GM19452 (cell line): ENCODE results near the gene LRRC43.

Experiments
- ATAC-seq: cut with Tn5 transposase; IDR thresholded peaks from one replicate; pipeline ENCODE4 v1.9.1; 2021; ENCODE audit not compliant: unreplicated experiment

Gene LRRC43

DNA sequence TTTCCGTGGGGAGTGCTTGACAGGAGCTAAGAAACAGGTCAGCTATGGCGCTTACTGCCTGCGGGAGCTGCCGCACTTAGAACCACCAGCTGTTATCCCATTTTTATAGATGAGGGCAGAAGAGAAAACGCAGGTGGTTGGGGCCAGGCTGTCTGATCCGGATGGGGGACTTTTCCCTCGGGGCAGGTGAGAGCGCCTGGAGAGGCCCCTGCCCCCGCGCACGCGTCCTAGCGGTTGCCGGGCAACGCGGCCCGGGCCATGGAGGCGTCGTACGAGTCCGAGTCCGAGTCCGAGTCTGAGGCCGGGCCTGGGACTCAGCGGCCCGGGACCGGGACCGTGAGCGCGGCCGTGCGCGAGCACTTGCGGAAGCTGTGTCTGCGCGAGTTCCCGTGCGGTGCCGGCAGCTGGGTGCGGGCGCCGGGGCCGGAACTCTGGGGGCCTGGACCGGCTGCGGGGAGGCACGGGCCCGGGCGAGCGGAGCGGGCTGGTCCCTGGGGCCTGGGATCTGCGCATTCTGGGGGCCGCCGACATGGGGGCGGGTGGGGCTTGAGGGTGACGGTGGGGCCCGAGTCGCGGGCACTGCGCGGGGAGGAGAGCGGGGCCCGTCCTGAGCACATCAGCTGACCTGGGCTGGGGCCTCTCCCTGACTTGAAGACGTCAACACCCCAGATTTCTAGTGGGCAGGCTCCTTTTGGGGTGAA lies at the start of gene LRRC43:
Gene LRRC43 (plus strand): TSS at position 237 of the 701 bp plus-strand sequence. CDS start 22 bp downstream, at position 259.
- no peak for ATAC-seq

GRCh38 chr12:122133192-122133950 lies 49.6 kb upstream of the LRRC43 start:
- no peak for ATAC-seq

DNA sequence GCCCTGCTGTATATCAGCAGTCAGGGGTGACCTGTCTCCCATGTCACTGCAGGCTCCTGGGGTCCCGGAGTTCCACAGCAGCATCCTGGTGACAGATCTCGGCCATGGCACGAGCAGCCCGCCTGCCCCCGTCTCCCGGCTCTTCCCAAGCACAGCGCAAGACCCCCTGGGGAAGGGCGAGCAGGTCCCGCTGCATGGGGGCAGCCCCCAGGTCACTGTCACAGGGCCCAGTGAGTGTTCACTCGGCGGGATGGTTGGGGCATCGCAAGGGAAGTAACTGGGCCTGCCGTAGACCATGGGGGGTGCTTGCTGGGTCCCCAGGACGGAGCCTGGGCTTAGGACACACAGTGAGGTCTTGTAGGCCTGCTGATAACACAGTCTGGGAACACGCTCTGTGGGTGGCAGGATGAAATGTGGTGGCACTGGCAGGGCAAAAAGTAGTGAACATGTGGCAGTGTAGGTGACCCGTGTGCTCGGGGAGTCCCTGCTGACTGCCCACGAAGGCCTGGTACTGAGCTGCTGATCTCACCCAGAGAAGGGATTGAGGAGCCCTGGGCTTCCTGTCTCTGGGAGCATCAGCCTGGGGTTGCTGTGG lies 47.4 kb upstream of the LRRC43 start:
- ATAC-seq, result no peak

DNA sequence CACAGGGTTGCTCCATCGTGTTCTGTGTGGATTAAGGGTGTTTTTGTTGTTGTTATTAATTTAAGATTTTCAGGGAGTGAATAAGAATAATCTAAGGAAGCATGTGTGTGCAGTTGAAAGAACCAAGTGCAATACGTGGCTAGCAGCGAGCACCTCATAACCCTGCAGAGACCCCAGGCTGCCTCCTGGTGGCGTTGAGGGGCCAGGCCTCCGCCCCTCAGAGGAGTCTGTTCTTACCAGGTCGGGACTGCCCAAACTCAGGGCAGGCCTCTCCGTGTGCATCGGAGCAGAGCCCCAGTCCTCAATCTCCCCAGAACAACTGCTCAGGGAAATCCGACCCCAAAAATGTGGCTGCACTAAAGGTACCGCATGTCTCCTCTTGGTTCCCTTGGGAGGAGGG lies 45.7 kb upstream of the LRRC43 start:
- ATAC-seq, result no peak

GRCh38 chr12:122137681-122138080 lies 45.2 kb upstream of the LRRC43 start:
- ATAC-seq, result no peak

DNA sequence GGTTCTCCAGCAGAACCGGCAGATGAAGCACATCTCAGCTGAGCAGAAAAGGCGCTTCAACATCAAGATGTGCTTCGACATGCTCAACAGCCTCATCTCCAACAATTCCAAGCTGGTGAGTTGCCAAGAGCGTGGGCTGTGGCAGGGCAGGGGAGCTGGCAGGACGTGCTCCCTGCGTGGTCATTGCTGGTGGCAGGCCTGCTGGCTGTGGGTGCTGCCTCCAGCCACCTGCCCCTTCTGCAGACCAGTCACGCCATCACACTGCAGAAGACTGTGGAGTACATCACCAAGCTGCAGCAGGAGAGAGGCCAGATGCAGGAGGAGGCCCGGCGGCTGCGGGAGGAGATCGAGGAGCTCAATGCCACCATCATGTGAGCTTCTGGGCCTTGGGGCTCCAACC lies 44.7 kb upstream of the LRRC43 start:
- ATAC-seq, result no peak

GRCh38 chr12:122138616-122139015 lies 44.3 kb upstream of the LRRC43 start:
- no peak for ATAC-seq

- no peak for ATAC-seq
Observed at GRCh38 chr12:122139266-122139665, 43.7 kb upstream of the LRRC43 start.

DNA sequence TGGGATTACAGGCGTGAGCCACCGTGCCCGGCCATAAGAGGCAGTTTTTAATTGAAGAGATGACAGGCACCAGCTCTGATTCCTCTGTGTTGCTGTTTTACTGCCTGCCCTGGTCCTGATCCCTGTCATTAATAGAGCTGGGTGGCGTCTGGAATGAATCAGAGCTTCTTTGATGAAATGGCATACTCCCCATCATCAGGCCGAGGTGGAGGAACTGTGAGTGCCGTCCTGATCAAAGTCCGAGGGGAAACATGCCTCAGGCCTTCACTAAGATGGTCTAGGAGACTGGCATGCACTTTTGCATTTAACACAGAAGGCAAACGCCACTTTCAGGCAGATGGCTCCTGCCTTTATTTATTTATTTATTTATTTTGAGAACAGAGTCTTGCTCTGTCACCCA lies 43.0 kb upstream of the LRRC43 start:
- ATAC-seq, result no peak

GRCh38 chr12:122140467-122141257 lies 42.3 kb upstream of the LRRC43 start:
- no peak for ATAC-seq

DNA sequence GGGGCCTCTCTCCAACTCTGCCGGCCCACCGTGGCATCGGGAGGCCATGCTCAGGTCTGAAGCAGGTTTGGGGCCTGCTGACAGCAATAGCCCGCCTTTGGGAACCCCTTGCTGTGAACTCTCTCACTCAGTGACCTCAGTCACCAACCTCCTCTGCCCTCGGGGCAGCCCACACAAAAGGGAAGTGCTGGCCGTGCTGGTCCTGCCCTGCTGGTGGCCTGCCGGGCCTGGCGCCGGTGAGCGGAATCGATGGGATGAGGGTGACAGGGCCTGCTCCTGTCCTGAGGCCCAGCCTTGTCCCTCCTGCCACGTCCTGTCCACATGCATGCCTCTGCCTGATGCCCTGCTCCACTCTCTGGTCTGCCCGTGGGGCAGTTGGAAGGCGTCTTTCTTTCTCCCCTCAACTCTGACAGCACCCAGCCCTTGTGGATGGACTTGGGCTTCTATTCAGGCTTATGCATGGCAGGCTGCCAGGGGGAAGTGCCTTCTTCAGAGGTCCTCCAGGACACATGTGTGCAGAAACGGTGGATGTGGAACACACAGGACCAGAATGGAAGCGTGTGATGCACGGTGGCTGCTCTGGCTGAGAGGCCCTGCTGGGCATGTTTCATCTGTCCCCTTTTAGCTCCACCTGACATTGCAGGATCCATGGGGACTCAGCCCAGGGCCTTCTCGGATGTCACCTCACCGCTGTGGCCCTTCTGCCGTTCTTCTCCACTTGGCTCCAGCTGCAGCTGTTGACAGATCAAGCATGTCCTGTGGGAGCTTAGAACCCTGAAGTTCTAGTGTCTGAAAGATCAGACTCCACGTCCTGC lies 40.8 kb upstream of the LRRC43 start:
- ATAC-seq, result no peak

DNA sequence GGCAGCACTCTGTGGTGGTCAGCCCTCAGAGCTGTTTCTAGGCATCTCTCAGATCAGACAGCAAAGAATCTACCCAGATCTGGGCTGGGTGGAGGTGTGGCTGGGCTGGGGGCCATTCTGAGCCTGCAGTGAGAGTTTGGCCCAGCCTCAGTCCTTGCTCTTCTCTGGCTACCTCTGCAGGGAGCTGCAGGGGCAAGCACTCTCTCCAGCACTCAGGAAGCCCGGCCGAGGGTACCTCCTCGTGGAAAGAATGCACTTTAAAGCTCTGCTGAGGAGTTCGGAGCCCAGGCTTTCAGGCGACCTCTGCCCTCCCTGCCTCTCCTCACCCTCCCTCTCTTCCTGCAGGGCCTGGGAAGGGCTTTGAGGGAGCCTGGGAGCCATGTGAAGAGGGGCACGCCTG lies 40.1 kb upstream of the LRRC43 start:
- ATAC-seq, result no peak

DNA sequence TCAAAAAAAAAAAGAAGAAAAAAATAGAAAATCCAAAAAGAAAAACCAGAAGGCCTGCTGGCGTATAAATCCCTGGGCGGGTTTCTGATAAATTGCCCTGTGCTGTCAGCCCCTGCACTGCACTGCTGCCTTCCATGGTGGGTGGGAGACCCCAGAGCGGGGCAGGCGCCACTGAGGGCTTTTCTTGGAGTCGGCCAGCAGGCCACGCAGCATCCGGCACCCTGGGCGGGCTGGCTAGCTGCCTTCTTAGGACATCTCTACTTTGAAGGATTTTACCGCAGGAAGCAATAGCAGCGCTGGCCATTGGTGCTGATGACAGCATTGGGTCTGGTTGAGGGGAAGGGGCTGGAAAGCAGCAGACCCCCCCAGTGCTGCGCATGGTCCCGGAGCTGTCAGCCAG lies 38.0 kb upstream of the LRRC43 start:
- no peak for ATAC-seq

DNA sequence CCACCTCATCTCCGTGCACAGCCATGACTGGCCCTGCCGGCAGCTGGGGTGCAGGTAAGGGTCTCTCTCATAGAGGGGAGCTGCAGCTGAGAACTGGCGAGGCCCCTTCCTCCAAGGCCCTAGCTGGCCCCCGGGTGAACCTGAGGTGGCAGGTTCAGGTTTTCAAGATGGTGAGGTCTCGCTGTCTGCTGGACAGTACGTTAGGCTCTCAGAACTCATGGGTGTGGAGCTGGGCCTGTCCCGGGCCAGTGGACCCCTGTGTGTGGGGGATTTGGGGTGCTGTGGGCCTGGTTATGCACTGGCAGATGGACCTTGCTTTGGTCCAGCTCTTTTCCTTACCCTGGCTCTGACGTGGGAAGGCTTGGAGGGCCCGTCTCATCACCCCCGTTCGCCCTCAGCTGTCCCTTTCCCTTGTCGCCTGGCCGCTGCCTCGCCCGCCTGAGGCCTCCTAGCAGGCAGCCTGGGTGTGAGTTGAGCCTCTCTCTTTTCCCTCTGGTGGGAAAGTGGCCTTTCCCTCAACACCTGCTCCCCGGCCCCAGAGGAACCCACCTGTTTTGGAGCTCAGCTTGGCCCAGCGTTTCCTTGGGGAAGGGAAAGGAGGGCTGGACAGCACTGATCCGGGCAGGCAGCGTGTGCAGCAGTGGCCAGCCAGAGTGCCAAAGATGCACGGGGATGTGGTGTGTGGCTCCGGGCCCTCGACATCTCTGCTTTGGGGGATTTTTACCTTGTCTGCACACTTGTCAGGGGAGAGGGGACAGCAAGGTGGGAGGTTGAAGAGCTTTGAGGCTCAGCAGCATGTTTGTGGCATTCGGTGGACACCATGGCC lies 37.2 kb upstream of the LRRC43 start:
- ATAC-seq, result no peak

DNA sequence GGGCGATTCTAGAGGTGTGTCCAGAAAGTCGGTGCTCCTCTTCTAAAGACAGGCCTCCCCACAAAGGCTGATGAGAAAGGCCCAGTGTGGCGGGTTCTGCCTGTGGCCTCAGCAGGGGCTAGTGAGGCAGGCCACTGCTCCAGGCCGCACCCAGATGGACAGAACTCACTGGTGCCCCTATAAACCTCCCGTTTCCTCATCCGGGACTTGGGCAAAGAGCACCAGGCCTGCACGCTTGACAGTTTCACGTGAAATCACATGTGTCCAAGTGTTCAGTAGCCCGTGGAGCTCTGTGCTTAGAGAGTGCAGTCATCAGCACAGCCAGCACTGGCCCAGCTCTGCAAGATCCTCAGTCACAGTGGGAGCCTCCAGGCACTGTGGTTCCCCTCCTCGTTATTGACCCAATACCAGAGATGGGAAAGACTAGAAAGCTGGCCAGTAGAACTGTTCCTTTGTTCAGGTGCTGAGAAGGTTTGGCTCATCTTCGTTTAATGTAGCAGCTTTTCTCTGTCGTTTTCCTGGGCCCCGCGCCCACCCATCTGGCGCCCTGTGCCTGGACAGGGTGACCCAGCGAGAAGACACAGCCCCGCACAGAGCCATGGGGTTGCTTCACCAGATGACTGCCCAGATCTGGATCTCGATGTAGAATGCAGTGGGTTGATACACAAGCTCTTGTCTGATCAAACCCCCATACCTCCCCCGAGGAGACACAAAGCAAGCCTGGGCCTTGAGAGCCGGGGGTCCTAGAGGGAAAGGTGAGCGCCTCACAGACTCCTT lies 35.2 kb upstream of the LRRC43 start:
- no peak for ATAC-seq

DNA sequence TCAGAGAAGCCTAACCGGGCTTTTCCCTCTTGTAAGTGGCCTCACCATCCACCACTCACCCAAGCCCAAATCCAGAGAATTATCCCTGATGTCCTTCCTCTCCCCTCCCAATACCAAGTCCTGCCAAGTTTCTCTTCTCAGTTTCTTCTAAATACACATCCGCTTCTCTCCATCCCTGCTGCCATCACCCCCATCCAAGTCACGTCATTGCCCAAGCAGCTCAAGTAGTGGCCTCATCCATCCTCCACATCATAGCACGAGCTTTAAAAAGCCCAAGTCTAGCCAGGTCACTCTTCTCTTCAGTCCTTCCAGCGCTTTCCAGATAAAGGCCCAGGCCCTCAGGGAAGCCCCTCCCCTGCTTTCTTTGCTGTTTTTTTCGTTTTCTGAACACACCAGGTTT lies 34.3 kb upstream of the LRRC43 start:
- ATAC-seq, result no peak

GRCh38 chr12:122150127-122150681 lies 32.7 kb upstream of the LRRC43 start:
- no peak for ATAC-seq

- ATAC-seq, result no peak
Observed at GRCh38 chr12:122152754-122153153, 30.2 kb upstream of the LRRC43 start.

DNA sequence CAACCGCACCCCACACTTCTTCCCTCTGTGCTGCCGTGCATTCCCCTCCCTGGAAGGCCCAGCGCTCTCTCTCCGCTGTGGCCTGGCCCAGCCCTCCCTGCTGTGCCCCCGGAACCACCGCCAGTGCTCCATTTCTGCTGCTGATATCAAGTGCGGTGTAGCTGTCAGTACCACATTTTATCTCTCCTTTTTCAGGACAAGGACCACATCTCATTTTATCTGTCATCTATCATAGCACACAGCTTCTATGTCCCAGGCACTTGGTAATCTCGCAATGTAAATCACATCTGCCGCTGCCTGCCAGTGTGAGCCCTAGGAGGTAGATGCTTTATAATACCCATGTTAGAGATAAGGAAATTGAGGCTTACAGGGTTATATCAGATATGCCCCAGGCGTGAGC lies 27.2 kb upstream of the LRRC43 start:
- ATAC-seq, result no peak
